ENCODE results near the gene CENATAC.

- no peak for TF ChIP-seq GATA2 (IDR thresholded peaks at IDR 0.05; ENCODE audit: low read depth, low read length)
- no peak for TF ChIP-seq GATA3 (IDR thresholded peaks at IDR 0.05; ENCODE audit: low read depth, low read length)
These were observed 40.9 kb downstream of the CENATAC start for GRCh38 chr11:119038884-119039283.

Measured in SH-SY5Y (cell line).